Kidney epithelial cell (primary cell): ENCODE results near the gene WDR18. TPM values are rescaled to one million over a fixed set of nuclear protein-coding genes. Genes with fewer than 3 reads are reported as not detected.
A peak's percentile ranks its signal among the peaks of the same experiment; 100 is the strongest.

Experiments used
- DNase-seq: peaks from one replicate; pipeline ENCODE4 v3.0.0-alpha.2; 2010; ENCODE audit warnings: low read depth
- H3K27me3 ChIP-seq: 2 replicates; pipeline ENCODE4 v1.6.0; 2011; ENCODE audit warnings: low read length; ENCODE audit not compliant: control insufficient read depth, insufficient read depth
- H3K36me3 ChIP-seq: 2 replicates; pipeline ENCODE4 v1.5.1; 2011; ENCODE audit warnings: low read length; ENCODE audit not compliant: control insufficient read depth, insufficient read depth
- H3K4me3 ChIP-seq: 2 replicates; pipeline ENCODE4 v1.5.1; 2011; ENCODE audit warnings: low read depth, mild to moderate bottlenecking, control low read depth, low read length
- CTCF ChIP-seq: IDR thresholded peaks from 2 replicates; pipeline ENCODE4 v1.5.1; 2011; ENCODE audit warnings: mild to moderate bottlenecking, moderate library complexity, low read length, control low read depth, inconsistent platforms; ENCODE audit not compliant: insufficient read depth, poor library complexity, severe bottlenecking
- total RNA-seq: library from RNA; depleted of rRNA; stranded (reverse); fragments of >200 nt; gene quantifications from 2 replicates; pipeline ENCODE4 v1.2.3, GENCODE V29; 2015

Gene WDR18
- 54.6 and 65.0 TPM in 2 replicates for total RNA-seq

GRCh38 chr19:984165-984967 lies at the start of gene WDR18:
TSS of gene WDR18 (plus strand) at chr19:984345. CDS start at chr19:984354, 9 bp downstream.
- no peak for TF ChIP-seq CTCF
- Histone ChIP-seq H3K36me3 (no peaks in the 10 kb centered on the region), H3K4me3 (peak within 1 kb of the TSS; percentile 97), H3K27me3 (no peaks in the 10 kb centered on the region)
- DNase-seq, result no peak

- H3K36me3 ChIP-seq, result no peaks in the 10 kb centered on the region
- H3K27me3 ChIP-seq, result no peaks in the 10 kb centered on the region
- no peak overlapping the region for H3K4me3 ChIP-seq
- TF ChIP-seq CTCF, result no peak
- no peak for DNase-seq
Observed at GRCh38 chr19:934865-935479, 49.2 kb upstream of the WDR18 start.

- no peak for DNase-seq
- no peaks in the 10 kb centered on the region for H3K36me3 ChIP-seq
- H3K27me3 ChIP-seq, result no peaks in the 10 kb centered on the region
- no peak overlapping the region for H3K4me3 ChIP-seq
- no peak for TF ChIP-seq CTCF
Observed at GRCh38 chr19:936175-936546, 48.0 kb upstream of the WDR18 start.

- Histone ChIP-seq H3K27me3 (no peaks in the 10 kb centered on the region), H3K36me3 (no peaks in the 10 kb centered on the region), H3K4me3 (no peak overlapping the region)
- DNase-seq, result no peak
- TF ChIP-seq CTCF, result no peak
Observed at GRCh38 chr19:937259-937694, 46.9 kb upstream of the WDR18 start.

GRCh38 chr19:938233-938923 lies 45.8 kb upstream of the WDR18 start:
- no peak for TF ChIP-seq CTCF

More at GRCh38 chr19:938233-938923, 45.8 kb upstream of the WDR18 start:
- Histone ChIP-seq H3K4me3 (no peak overlapping the region), H3K36me3 (no peaks in the 10 kb centered on the region), H3K27me3 (no peaks in the 10 kb centered on the region)
- DNase-seq, result no peak
